ENCODE results near the gene PLXDC2. TPM values are rescaled to one million over a fixed set of nuclear protein-coding genes. Genes with fewer than 3 reads are reported as not detected.

The PLXDC2 gene
- total RNA-seq, 1 experiment from 2014 or later, result not detected

DNA sequence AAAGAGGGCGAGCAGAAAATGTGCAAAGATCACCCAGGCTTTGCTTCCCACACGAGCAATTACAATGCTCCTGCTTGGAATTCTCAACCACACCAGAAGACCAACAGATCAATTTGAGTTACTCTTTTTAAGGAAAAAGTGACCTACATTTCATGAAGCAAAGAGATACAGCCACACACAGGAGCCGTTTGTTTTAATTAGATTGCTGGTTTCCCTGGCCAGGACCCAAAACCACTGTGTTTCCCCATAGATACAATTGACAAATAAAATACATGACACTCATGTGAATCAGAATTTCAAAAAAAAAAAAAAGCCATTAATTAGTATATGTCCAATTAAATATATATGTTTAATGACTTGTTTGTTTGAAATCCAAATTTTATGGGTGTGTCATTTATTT lies 458.3 kb downstream of the PLXDC2 start:
- no peaks in the 10 kb centered on the region for H3K27me3 ChIP-seq (ENCODE audit: low read length)
- ATAC-seq (no peak), DNase-seq (no peak)
- POLR2A ChIA-PET (ENCODE audit: unreplicated experiment), result no interaction called here
- H3K4me1 ChIP-seq (ENCODE audit: insufficient read depth, low read length), result peaks cover 4% of the 10 kb centered on the region; the same call in 1 of the 2 replicates
- no peak overlapping the region for H3K9ac ChIP-seq (ENCODE audit: low read length)
- TF ChIP-seq EZH2phosphoT487 (IDR thresholded peaks at IDR 0.05; ENCODE audit: borderline replicate concordance, low read length) (no peak), CTCF (conservative IDR thresholded peaks at IDR 0.05; ENCODE audit: low read depth, low read length) (no peak), EZH2 (IDR thresholded peaks at IDR 0.05; ENCODE audit: low read length, unreplicated experiment) (no peak)
- H3K27ac ChIP-seq (ENCODE audit: low read length), result no peak overlapping the region
- no peaks in the 10 kb centered on the region for H3F3A ChIP-seq (ENCODE audit: low read length, unreplicated experiment)
- no peaks in the 10 kb centered on the region for H3K79me2 ChIP-seq (ENCODE audit: low read length)
- H3K4me2 ChIP-seq (ENCODE audit: low read length), result no peak overlapping the region
- no peak overlapping the region for H2AFZ ChIP-seq (ENCODE audit: low read length)
- no TSS peak for BruUV-seq (replicated peaks)
- CTCF ChIA-PET, result no interaction called here
- H3K4me3 ChIP-seq (ENCODE audit: low read length), result no peak overlapping the region
- intact Hi-C loops (cut with micrococcal nuclease), result no loop called here
- H3K9me3 ChIP-seq (ENCODE audit: low read length), result no peaks in the 10 kb centered on the region
- no peaks in the 10 kb centered on the region for H4K20me1 ChIP-seq (ENCODE audit: low read length)
- no peaks in the 10 kb centered on the region for H3K9me2 ChIP-seq (replicated peaks; ENCODE audit: low read length)
- H3K36me3 ChIP-seq (ENCODE audit: low read depth, low read length), result no peaks in the 10 kb centered on the region

- ChIA-PET POLR2A (ENCODE audit: unreplicated experiment) (no interaction called here), CTCF (no interaction called here)
- Histone ChIP-seq H3K79me2 (ENCODE audit: low read length) (no peaks in the 10 kb centered on the region), H3K27ac (ENCODE audit: low read length) (no peak overlapping the region), H3K4me1 (ENCODE audit: insufficient read depth, low read length) (peaks cover 4% of the 10 kb centered on the region; the same call in 1 of the 2 replicates), H3K4me3 (ENCODE audit: low read length) (no peak overlapping the region), H3K4me2 (ENCODE audit: low read length) (no peak overlapping the region), H3F3A (ENCODE audit: low read length, unreplicated experiment) (no peaks in the 10 kb centered on the region), H3K36me3 (ENCODE audit: low read depth, low read length) (no peaks in the 10 kb centered on the region), H3K9me2 (replicated peaks; ENCODE audit: low read length) (no peaks in the 10 kb centered on the region), H4K20me1 (ENCODE audit: low read length) (no peaks in the 10 kb centered on the region), H3K9ac (ENCODE audit: low read length) (no peak overlapping the region), H2AFZ (ENCODE audit: low read length) (no peak overlapping the region), H3K9me3 (ENCODE audit: low read length) (no peaks in the 10 kb centered on the region), H3K27me3 (ENCODE audit: low read length) (no peaks in the 10 kb centered on the region)
- no peak for TF ChIP-seq CTCF (conservative IDR thresholded peaks at IDR 0.05; ENCODE audit: low read depth, low read length)
- no peak for TF ChIP-seq EZH2 (IDR thresholded peaks at IDR 0.05; ENCODE audit: low read length, unreplicated experiment)
- no peak for TF ChIP-seq EZH2phosphoT487 (IDR thresholded peaks at IDR 0.05; ENCODE audit: borderline replicate concordance, low read length)
- BruUV-seq (replicated peaks), result no TSS peak
- ATAC-seq (no peak), DNase-seq (peak; percentile 54)
- intact Hi-C loops (cut with micrococcal nuclease), result no loop called here
Observed at GRCh38 chr10:20276127-20276979, 460.1 kb downstream of the PLXDC2 start.

DNA sequence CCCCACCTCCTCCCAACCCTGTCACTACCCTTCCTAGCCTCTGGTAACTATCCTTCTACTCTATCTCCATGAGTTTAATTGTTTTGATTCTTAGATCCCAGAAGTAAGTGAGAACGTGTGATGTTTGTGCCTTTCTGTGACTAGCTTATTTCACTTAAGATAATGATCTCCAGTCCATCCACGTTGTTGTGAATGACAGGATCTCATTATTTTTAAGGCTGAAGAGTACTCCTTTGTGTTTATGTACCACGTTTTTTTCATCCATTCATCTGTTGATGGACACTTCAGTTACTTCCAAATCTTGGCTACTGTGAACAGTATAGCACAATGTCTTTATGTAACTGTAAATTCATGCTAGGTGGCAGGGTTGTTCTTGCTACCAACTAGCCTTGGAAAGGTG lies 461.6 kb downstream of the PLXDC2 start:
- ATAC-seq, result no peak

More for the DNA sequence above, 461.6 kb downstream of the PLXDC2 start:
- intact Hi-C loops (cut with micrococcal nuclease), result no loop called here
- no peaks in the 10 kb centered on the region for H4K20me1 ChIP-seq (ENCODE audit: low read length)
- TF ChIP-seq EZH2 (IDR thresholded peaks at IDR 0.05; ENCODE audit: low read length, unreplicated experiment), result no peak
- TF ChIP-seq CTCF (conservative IDR thresholded peaks at IDR 0.05; ENCODE audit: low read depth, low read length), result no peak
- TF ChIP-seq EZH2phosphoT487 (IDR thresholded peaks at IDR 0.05; ENCODE audit: borderline replicate concordance, low read length), result no peak
- no TSS peak for BruUV-seq (replicated peaks)
- H3K4me2 ChIP-seq (ENCODE audit: low read length), result no peak overlapping the region
- no peaks in the 10 kb centered on the region for H3F3A ChIP-seq (ENCODE audit: low read length, unreplicated experiment)
- no peaks in the 10 kb centered on the region for H3K9me3 ChIP-seq (ENCODE audit: low read length)
- no peak for DNase-seq
- no peaks in the 10 kb centered on the region for H3K36me3 ChIP-seq (ENCODE audit: low read depth, low read length)
- POLR2A ChIA-PET (ENCODE audit: unreplicated experiment), result no interaction called here
- no peaks in the 10 kb centered on the region for H3K79me2 ChIP-seq (ENCODE audit: low read length)
- H3K9me2 ChIP-seq (replicated peaks; ENCODE audit: low read length), result no peaks in the 10 kb centered on the region
- H3K27ac ChIP-seq (ENCODE audit: low read length), result no peak overlapping the region
- no peaks in the 10 kb centered on the region for H3K27me3 ChIP-seq (ENCODE audit: low read length)
- CTCF ChIA-PET, result no interaction called here
- H3K4me3 ChIP-seq (ENCODE audit: low read length), result no peak overlapping the region
- H3K9ac ChIP-seq (ENCODE audit: low read length), result no peak overlapping the region
- H3K4me1 ChIP-seq (ENCODE audit: insufficient read depth, low read length), result peaks cover 4% of the 10 kb centered on the region; the same call in 1 of the 2 replicates
- no peak overlapping the region for H2AFZ ChIP-seq (ENCODE audit: low read length)
